Mucosa of stomach (tissue), 1 donor: Measurements from ENCODE around the gene RABGAP1L.

ENCODE experiments used
- H3K27me3 ChIP-seq: one replicate; pipeline ENCODE4 v1.7.0; 2013; ENCODE audit warnings: mild to moderate bottlenecking, low read length; ENCODE audit not compliant: control insufficient read depth, insufficient read depth
- H3K36me3 ChIP-seq: one replicate; pipeline ENCODE4 v1.7.0; 2013; ENCODE audit warnings: low read length; ENCODE audit not compliant: control insufficient read depth, insufficient read depth
- H3K4me1 ChIP-seq: one replicate; pipeline ENCODE4 v1.7.0; 2013; ENCODE audit warnings: mild to moderate bottlenecking, low read length; ENCODE audit not compliant: control insufficient read depth, insufficient read depth
- H3K4me3 ChIP-seq: one replicate; pipeline ENCODE4 v1.7.0; 2013; ENCODE audit warnings: low read length
- H3K9ac ChIP-seq: one replicate; pipeline ENCODE4 v1.7.0; 2013; ENCODE audit warnings: mild to moderate bottlenecking, low read length, moderate library complexity
- H3K9me3 ChIP-seq: one replicate; pipeline ENCODE4 v1.7.0; 2013; ENCODE audit warnings: mild to moderate bottlenecking, low read length, moderate library complexity; ENCODE audit not compliant: control insufficient read depth
- donor health status: Pancreatic carcinoma.

The RABGAP1L gene

DNA sequence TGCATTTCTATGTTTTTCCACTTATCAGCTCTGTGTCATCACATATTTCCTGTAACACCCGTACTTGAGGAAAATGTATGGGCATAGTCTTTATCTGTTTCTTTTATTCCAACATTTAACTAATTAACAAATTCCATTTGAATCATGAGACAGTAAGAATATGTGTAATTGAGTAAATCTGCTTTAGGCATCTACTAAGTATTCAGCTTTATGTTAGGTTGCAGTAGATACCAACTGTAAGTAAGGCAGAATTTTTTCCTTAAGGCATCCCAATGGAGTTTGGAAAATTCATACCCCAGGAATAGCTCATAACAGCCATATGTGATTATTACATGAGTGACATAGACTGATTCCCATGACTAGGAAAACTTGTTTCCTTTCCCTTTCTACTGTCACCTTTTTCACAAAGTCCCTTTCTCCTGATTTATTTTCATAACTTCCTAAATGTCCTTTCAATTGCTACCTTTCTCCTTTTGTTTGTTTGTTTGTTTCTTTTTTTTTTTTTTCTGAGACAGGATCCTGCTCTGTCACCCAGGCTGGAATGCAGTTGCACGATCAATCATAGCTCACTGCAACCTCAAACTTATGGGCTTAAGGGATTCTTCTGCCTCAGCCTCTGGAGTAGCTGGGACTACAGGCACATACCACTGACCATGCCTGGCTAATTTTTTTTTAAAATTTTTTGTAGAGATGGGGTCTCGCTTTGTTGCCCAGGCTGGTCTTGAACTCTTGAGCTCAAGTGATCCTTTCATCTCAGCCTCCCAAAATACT lies 780.6 kb downstream of the RABGAP1L start:
- Histone ChIP-seq H3K36me3 (no peaks in the 10 kb centered on the region), H3K4me3 (no peak overlapping the region), H3K4me1 (peaks cover 21% of the 10 kb centered on the region), H3K9me3 (no peaks in the 10 kb centered on the region), H3K9ac (no peak overlapping the region), H3K27me3 (no peaks in the 10 kb centered on the region)

DNA sequence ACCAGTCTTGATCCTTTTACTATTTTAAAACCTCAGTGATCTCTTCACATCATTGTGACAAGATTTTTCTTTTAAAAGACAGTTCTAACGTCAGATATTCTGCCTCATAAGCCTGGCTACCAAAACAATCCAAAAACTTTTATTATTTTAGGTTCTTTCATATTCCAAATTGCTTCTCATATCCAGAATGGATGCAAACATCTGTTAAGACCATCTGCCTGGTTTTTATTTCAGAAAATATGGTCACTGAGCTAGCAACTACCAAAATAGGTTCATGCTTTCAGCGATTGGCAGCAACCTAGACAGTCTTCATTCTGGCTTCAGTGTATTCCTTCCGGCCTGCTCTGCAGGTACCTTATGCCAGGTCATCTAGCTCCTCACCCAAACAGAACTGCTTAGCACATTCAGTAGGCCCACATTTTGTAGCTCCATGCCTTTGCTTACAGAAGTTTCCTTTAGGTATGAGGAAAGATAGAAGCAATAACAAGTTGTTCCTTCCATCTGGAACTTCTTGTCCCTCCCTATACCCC lies 781.4 kb downstream of the RABGAP1L start:
- no peaks in the 10 kb centered on the region for H3K9me3 ChIP-seq
- H3K36me3 ChIP-seq = no peaks in the 10 kb centered on the region
- no peak overlapping the region for H3K9ac ChIP-seq
- peaks cover 21% of the 10 kb centered on the region for H3K4me1 ChIP-seq
- no peak overlapping the region for H3K4me3 ChIP-seq
- no peaks in the 10 kb centered on the region for H3K27me3 ChIP-seq

GRCh38 chr1:174942547-174943255 lies 783.4 kb downstream of the RABGAP1L start:
- no peak overlapping the region for H3K4me3 ChIP-seq
- H3K9ac ChIP-seq = no peak overlapping the region
- H3K9me3 ChIP-seq = no peaks in the 10 kb centered on the region
- no peaks in the 10 kb centered on the region for H3K27me3 ChIP-seq
- peaks cover 28% of the 10 kb centered on the region for H3K4me1 ChIP-seq
- H3K36me3 ChIP-seq = no peaks in the 10 kb centered on the region

DNA sequence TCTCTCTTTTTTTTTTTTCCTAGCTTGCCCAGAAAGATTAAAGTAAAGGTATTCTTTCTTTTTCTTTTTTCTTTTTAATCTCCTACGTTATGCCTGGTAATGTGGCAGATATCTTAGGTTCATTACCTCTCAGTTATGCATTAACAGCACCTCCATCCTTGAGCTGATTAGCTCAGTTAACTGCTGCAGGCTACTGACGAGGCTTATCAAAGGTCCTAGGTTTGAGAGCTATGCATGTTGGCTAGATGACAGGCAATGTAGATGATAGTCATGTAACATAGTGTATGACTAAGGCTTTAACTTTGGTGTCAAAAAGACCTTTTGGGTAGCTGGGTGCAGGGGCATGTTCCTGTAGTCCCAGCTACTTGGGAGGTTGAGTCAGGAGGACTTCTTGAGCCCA lies 786.7 kb downstream of the RABGAP1L start:
- Histone ChIP-seq H3K4me3 (no peak overlapping the region), H3K9me3 (no peaks in the 10 kb centered on the region), H3K27me3 (no peaks in the 10 kb centered on the region), H3K36me3 (no peaks in the 10 kb centered on the region), H3K4me1 (peaks cover 24% of the 10 kb centered on the region), H3K9ac (no peak overlapping the region)

DNA sequence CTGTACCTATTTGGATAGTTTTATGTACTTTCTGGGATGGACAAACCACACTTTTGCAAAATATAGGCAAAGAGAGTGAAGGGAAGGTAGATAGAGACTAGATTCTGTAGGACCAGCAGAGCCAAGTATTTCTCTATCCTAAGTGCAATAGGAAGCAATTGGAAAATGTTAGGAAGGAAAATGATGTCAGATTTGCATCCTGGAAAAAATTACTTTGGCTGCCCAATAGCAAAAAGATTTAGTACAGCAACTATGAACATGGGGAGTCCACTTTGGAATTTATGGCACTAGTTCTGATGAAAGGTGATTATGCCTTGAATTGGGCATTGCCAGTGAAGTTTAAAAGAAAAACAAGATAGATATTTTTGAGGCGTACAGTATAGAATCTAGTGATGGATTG lies 789.7 kb downstream of the RABGAP1L start:
- Histone ChIP-seq H3K9ac (no peak overlapping the region), H3K4me1 (peaks cover 19% of the 10 kb centered on the region), H3K36me3 (no peaks in the 10 kb centered on the region), H3K9me3 (no peaks in the 10 kb centered on the region), H3K27me3 (no peaks in the 10 kb centered on the region), H3K4me3 (no peak overlapping the region)

- H3K27me3 ChIP-seq = no peaks in the 10 kb centered on the region
- H3K36me3 ChIP-seq = no peaks in the 10 kb centered on the region
- no peak overlapping the region for H3K4me3 ChIP-seq
- peaks cover 24% of the 10 kb centered on the region for H3K4me1 ChIP-seq
- no peaks in the 10 kb centered on the region for H3K9me3 ChIP-seq
- H3K9ac ChIP-seq = no peak overlapping the region
Measured at GRCh38 chr1:174949645-174950044, 790.3 kb downstream of the RABGAP1L start.

- Histone ChIP-seq H3K4me3 (no peak overlapping the region), H3K9me3 (no peaks in the 10 kb centered on the region), H3K9ac (no peak overlapping the region), H3K4me1 (peaks cover 24% of the 10 kb centered on the region), H3K27me3 (no peaks in the 10 kb centered on the region), H3K36me3 (no peaks in the 10 kb centered on the region)
Measured at GRCh38 chr1:174953285-174954072, 794.2 kb downstream of the RABGAP1L start.

GRCh38 chr1:174954073-174954460 lies 794.7 kb downstream of the RABGAP1L start:
- H3K9me3 ChIP-seq = no peaks in the 10 kb centered on the region

GRCh38 chr1:174954671-174955669 lies 795.6 kb downstream of the RABGAP1L start:
- Histone ChIP-seq H3K36me3 (no peaks in the 10 kb centered on the region), H3K9ac (no peak overlapping the region), H3K4me1 (peaks cover 24% of the 10 kb centered on the region), H3K9me3 (no peaks in the 10 kb centered on the region), H3K27me3 (no peaks in the 10 kb centered on the region), H3K4me3 (no peak overlapping the region)

More at GRCh38 chr1:174954073-174954460, 794.7 kb downstream of the RABGAP1L start:
- H3K4me3 ChIP-seq = no peak overlapping the region
- peaks cover 24% of the 10 kb centered on the region for H3K4me1 ChIP-seq
- no peak overlapping the region for H3K9ac ChIP-seq
- no peaks in the 10 kb centered on the region for H3K27me3 ChIP-seq
- no peaks in the 10 kb centered on the region for H3K36me3 ChIP-seq

DNA sequence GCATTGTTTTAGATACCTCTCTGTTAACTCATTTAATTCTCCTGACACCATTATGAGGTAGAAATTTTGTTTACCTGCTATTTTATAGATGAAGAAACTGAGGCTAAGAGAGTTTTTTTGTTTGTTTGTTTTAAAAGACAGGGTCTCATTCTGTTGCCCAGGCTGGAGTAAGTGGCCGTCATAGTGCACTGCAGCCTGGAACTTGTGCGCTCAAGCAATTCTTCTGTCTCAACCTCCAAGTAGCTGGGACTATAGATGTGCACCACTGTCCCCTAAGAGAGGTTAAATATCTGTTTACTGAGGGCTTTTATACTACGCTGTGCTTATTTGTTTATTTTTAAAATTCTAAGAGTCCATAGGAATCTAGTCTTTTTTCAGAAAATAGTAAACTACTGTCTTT lies 796.8 kb downstream of the RABGAP1L start:
- Histone ChIP-seq H3K36me3 (no peaks in the 10 kb centered on the region), H3K4me1 (peaks cover 24% of the 10 kb centered on the region), H3K9ac (no peak overlapping the region)

GRCh38 chr1:174956976-174957375 lies 797.7 kb downstream of the RABGAP1L start:
- Histone ChIP-seq H3K36me3 (no peaks in the 10 kb centered on the region), H3K4me1 (peaks cover 24% of the 10 kb centered on the region), H3K27me3 (no peaks in the 10 kb centered on the region), H3K9ac (no peak overlapping the region), H3K9me3 (no peaks in the 10 kb centered on the region), H3K4me3 (no peak overlapping the region)

More for the DNA sequence above, 796.8 kb downstream of the RABGAP1L start:
- Histone ChIP-seq H3K27me3 (no peaks in the 10 kb centered on the region), H3K4me3 (no peak overlapping the region), H3K9me3 (no peaks in the 10 kb centered on the region)
